K562 (cell line): ENCODE results near the gene SLC9A3. TPM values are rescaled to one million over a fixed set of nuclear protein-coding genes. Genes with fewer than 3 reads are reported as not detected.

ENCODE experiments used
- NR2C1 ChIP-seq, 2 experiments: fragments of 450-650 bp; IDR thresholded peaks; 2 replicates each; pipeline ENCODE4 v1.6.1; 2017; ENCODE audit warnings: mild to moderate bottlenecking in 2 of 2, antibody characterized with exemption in 1 of 2, inconsistent platforms in 1 of 2, missing compliant biosample characterization in 1 of 2, missing genetic modification characterization in 1 of 2
- NRF1 ChIP-seq, 2 experiments: fragments of 450-650 bp; IDR thresholded peaks in 1 of 2; conservative IDR thresholded peaks in 1 of 2; 2 replicates each; pipeline ENCODE4 v1.6.1; 2014; ENCODE audit warnings: mild to moderate bottlenecking in 2 of 2
- PATZ1 ChIP-seq: fragments of 250-450 bp; sonication (Bioruptor Pico); IDR thresholded peaks from 2 replicates; pipeline ENCODE4 v1.5.0; 2020; ENCODE audit warnings: mild to moderate bottlenecking, borderline replicate concordance
- PKNOX1 ChIP-seq: fragments of 450-650 bp; IDR thresholded peaks from 2 replicates; pipeline ENCODE4 v1.6.1; 2016
- ZNF583 ChIP-seq: fragments of 250-450 bp; sonication (Bioruptor Pico); IDR thresholded peaks from 2 replicates; pipeline ENCODE4 v1.4.0; 2020
- polyA plus RNA-seq, 8 experiments: library from polyadenylated mRNA; depleted of rRNA in 4 of 8; stranded (reverse) in 5 of 8; unstranded in 3 of 8; fragments of >200 nt; fragmentation: Nextera tagmentation in 2 of 8; fragmentation: Illumina TruSeq in 1 of 8; extraction: Ambion mirVana in 2 of 8; extraction: Trizol in 1 of 8; gene quantifications; 2 replicates each; pipeline versions ENCODE4 v1.2.1 to v1.2.3, GENCODE V29; 2011 to 2014; ENCODE audit warnings: inconsistent platforms in 1 of 8, missing spikeins in 1 of 8
- total RNA-seq, 7 experiments: library from RNA; depleted of rRNA in 6 of 7; stranded (reverse); fragments of >200 nt in 6 of 7; fragmentation: Illumina TruSeq in 2 of 7; extraction: Trizol in 2 of 7; gene quantifications; 2 replicates each; pipeline versions ENCODE4 v1.2.1 to v1.2.3, GENCODE V29; 2011 to 2021; ENCODE audit warnings: low replicate concordance in 1 of 7
- TF ChIP-seq, protein P1 (sequence below), 2 experiments: fragments of 450-650 bp in 1 of 2; sonication (generic) in 1 of 2; formaldehyde crosslinking in 1 of 2; IDR thresholded peaks; 2 replicates each; pipeline versions ENCODE4 v1.7.1 to v1.9.0; 2016 to 2022; ENCODE audit warnings: inconsistent platforms in 1 of 2, mild to moderate bottlenecking in 1 of 2, missing genetic modification reagents in 1 of 2
- TF ChIP-seq, protein P2 (sequence below): fragments of 250-450 bp; sonication (Bioruptor Pico); IDR thresholded peaks from 2 replicates; pipeline ENCODE4 v1.8.0; 2022; ENCODE audit warnings: inconsistent platforms
- TF ChIP-seq, protein P3 (sequence below), 2 experiments: fragments of 450-650 bp in 1 of 2; sonication (generic) in 1 of 2; formaldehyde crosslinking; conservative IDR thresholded peaks; 2 replicates each; pipeline versions ENCODE4 v1.4.0 to v1.8.1; 2020 to 2022; ENCODE audit warnings: mild to moderate bottlenecking in 1 of 2, missing genetic modification reagents in 1 of 2

Gene SLC9A3
- total and polyA plus RNA-seq, 9 of the 15 experiments (the other 6 are each of a cell fraction or from before 2014, with no cell fraction given), result 1.5 to 5.8 (median 3.7) TPM; not detected in 2

GRCh38 chr5:443239-444151 lies 80.8 kb downstream of the SLC9A3 start (continued):
- TF ChIP-seq, protein P1, sequence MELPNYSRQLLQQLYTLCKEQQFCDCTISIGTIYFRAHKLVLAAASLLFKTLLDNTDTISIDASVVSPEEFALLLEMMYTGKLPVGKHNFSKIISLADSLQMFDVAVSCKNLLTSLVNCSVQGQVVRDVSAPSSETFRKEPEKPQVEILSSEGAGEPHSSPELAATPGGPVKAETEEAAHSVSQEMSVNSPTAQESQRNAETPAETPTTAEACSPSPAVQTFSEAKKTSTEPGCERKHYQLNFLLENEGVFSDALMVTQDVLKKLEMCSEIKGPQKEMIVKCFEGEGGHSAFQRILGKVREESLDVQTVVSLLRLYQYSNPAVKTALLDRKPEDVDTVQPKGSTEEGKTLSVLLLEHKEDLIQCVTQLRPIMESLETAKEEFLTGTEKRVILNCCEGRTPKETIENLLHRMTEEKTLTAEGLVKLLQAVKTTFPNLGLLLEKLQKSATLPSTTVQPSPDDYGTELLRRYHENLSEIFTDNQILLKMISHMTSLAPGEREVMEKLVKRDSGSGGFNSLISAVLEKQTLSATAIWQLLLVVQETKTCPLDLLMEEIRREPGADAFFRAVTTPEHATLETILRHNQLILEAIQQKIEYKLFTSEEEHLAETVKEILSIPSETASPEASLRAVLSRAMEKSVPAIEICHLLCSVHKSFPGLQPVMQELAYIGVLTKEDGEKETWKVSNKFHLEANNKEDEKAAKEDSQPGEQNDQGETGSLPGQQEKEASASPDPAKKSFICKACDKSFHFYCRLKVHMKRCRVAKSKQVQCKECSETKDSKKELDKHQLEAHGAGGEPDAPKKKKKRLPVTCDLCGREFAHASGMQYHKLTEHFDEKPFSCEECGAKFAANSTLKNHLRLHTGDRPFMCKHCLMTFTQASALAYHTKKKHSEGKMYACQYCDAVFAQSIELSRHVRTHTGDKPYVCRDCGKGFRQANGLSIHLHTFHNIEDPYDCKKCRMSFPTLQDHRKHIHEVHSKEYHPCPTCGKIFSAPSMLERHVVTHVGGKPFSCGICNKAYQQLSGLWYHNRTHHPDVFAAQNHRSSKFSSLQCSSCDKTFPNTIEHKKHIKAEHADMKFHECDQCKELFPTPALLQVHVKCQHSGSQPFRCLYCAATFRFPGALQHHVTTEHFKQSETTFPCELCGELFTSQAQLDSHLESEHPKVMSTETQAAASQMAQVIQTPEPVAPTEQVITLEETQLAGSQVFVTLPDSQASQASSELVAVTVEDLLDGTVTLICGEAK (IDR thresholded peaks at IDR 0.05), result no peak; the same call in 1 of the 2 replicates
- TF ChIP-seq, protein P1 (CRISPR knock-in tag; IDR thresholded peaks at IDR 0.05), result no peak
- TF ChIP-seq, protein P2, sequence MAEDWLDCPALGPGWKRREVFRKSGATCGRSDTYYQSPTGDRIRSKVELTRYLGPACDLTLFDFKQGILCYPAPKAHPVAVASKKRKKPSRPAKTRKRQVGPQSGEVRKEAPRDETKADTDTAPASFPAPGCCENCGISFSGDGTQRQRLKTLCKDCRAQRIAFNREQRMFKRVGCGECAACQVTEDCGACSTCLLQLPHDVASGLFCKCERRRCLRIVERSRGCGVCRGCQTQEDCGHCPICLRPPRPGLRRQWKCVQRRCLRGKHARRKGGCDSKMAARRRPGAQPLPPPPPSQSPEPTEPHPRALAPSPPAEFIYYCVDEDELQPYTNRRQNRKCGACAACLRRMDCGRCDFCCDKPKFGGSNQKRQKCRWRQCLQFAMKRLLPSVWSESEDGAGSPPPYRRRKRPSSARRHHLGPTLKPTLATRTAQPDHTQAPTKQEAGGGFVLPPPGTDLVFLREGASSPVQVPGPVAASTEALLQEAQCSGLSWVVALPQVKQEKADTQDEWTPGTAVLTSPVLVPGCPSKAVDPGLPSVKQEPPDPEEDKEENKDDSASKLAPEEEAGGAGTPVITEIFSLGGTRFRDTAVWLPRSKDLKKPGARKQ, result no peak
- no peak for TF ChIP-seq NRF1 (conservative IDR thresholded peaks at IDR 0.05 in 1 of 2, IDR thresholded peaks at IDR 0.05 in 1 of 2)
- no peak for TF ChIP-seq NR2C1 (IDR thresholded peaks at IDR 0.05)
- TF ChIP-seq NR2C1 (tag; IDR thresholded peaks at IDR 0.05), result no peak
- TF ChIP-seq, protein P3, sequence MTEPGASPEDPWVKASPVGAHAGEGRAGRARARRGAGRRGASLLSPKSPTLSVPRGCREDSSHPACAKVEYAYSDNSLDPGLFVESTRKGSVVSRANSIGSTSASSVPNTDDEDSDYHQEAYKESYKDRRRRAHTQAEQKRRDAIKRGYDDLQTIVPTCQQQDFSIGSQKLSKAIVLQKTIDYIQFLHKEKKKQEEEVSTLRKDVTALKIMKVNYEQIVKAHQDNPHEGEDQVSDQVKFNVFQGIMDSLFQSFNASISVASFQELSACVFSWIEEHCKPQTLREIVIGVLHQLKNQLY (CRISPR knock-in tag; conservative IDR thresholded peaks at IDR 0.05), result no peak
- TF ChIP-seq PATZ1 (CRISPR knock-in tag), result no peak
- TF ChIP-seq PKNOX1, result no peak
- TF ChIP-seq ZNF583, result no peak
